Mucosa of stomach (tissue), 1 donor: Measurements from ENCODE around the gene PLCB1.

Experiments
- H3K27me3 ChIP-seq: one replicate; pipeline ENCODE4 v1.7.0; 2013; ENCODE audit warnings: mild to moderate bottlenecking, low read length; ENCODE audit not compliant: control insufficient read depth, insufficient read depth
- H3K36me3 ChIP-seq: one replicate; pipeline ENCODE4 v1.7.0; 2013; ENCODE audit warnings: low read length; ENCODE audit not compliant: control insufficient read depth, insufficient read depth
- H3K4me1 ChIP-seq: one replicate; pipeline ENCODE4 v1.7.0; 2013; ENCODE audit warnings: mild to moderate bottlenecking, low read length; ENCODE audit not compliant: control insufficient read depth, insufficient read depth
- H3K4me3 ChIP-seq: one replicate; pipeline ENCODE4 v1.7.0; 2013; ENCODE audit warnings: low read length
- H3K9ac ChIP-seq: one replicate; pipeline ENCODE4 v1.7.0; 2013; ENCODE audit warnings: mild to moderate bottlenecking, low read length, moderate library complexity
- H3K9me3 ChIP-seq: one replicate; pipeline ENCODE4 v1.7.0; 2013; ENCODE audit warnings: mild to moderate bottlenecking, low read length, moderate library complexity; ENCODE audit not compliant: control insufficient read depth
- donor health status: Pancreatic carcinoma.

PLCB1 gene

DNA sequence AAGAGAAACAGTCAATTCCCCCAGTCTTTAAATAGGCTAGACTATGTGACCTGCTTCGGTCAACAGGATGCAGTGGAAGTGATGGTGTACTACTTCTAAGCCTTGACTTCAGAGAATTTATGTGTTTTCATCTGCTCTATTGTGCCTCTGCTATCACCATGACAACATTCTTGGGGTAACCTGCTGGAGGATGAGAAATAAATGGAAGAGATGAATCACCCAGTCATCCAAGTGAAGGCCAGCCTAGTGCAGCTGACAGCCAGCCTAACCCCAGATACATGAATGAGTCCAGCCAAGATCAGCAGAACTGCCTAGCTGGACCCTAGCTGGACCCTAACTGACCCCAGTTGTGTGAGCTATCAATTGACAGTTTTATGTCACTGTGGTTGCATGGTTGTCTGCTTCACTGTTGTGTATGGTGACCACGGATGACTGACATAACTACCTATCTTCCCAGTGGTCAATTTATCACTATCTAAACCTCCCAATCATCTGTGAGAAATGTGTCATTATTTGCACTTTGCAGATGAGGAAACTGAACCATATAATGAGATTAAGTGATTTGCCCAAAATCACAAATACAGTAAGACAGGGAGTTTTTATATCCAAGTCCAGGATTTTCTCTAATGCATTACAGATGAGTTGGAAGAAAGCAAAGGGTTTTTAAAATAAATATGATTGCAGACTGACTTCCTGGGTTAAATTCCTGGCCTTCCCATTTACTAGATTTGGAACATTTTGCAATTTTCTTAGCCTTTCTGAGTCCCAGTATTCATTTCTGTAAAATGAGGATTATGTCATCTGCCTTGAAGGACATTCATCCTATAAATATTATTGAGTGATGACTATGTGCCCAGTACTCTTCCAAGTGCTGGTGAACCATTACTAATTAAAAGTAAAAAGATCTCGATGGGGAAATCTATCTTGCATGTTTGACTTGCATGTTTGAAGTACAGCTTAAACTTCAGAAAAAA is 800.4 kb downstream of the PLCB1 start:
- H3K36me3 ChIP-seq: no peaks in the 10 kb centered on the region
- H3K4me1 ChIP-seq: no peaks in the 10 kb centered on the region
- no peak overlapping the region for H3K9ac ChIP-seq
- no peak overlapping the region for H3K4me3 ChIP-seq
- H3K27me3 ChIP-seq: no peaks in the 10 kb centered on the region
- no peaks in the 10 kb centered on the region for H3K9me3 ChIP-seq

DNA sequence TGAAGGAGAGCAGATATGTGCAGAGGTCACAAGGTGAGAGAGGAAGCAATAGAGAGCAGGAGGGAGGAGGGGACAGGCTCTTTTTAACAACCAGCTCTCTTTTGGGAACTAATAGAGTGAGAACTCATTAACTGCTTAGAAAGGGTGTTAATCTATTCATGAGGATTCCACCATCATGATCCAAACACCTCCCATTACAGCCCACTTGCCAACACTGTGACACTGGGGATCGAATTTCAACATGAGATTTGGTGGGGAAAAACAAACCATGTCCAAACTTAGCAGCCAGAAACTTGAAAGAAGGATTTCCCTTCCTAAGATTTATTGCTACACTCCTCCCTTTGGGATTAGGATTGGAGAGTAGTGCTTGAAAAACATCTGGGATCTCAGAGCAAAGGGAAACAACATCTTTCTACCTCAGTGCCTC is 801.3 kb downstream of the PLCB1 start:
- Histone ChIP-seq H3K4me1 (no peaks in the 10 kb centered on the region), H3K9me3 (no peaks in the 10 kb centered on the region), H3K36me3 (no peaks in the 10 kb centered on the region), H3K4me3 (no peak overlapping the region), H3K27me3 (no peaks in the 10 kb centered on the region), H3K9ac (no peak overlapping the region)

DNA sequence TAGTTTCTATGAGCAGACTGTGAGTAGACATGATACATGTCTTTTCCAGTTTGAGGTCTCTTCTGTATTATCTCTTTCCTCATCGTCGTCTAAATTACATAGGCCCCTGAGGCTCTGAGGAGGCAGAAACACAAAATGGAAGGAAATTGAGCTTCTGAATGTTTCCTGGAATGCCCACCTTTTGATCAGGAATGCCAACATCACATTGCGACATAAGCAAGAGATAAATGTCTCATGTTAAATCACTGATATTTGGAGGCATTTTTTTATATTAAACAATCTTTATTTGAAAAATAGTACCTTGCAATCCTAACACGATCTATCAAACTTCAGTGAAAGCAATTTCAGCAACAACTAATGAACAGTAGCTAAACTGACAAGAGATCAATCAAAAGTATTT is 802.3 kb downstream of the PLCB1 start:
- H3K4me3 ChIP-seq: no peak overlapping the region
- H3K27me3 ChIP-seq: no peaks in the 10 kb centered on the region
- no peak overlapping the region for H3K9ac ChIP-seq
- H3K36me3 ChIP-seq: no peaks in the 10 kb centered on the region
- no peaks in the 10 kb centered on the region for H3K9me3 ChIP-seq
- H3K4me1 ChIP-seq: no peaks in the 10 kb centered on the region
